ENCODE measurements around the gene WWOX.

Gene WWOX

DNA sequence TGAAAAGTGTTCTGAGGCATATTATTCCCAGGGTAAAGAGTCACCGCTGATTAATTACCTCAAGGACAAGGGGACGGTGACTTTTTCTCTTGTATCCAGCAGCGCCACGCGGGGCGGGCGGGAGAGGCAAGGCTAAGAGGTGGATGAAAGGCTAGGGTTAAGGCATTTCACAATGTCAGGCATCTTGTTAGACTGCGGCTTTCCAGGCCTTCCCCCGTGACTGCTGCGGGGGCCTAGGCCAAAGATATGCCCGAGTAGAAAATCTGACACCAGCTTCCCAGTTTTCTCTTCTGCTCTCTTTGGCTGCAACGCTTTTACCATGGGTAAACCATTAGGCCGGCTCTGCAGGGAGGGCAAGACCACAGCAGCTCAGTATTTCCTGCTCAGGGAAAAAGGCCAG lies 802.9 kb downstream of the WWOX start:
- DNase-seq (ENCODE audit: low read depth), result no peak
- no peak overlapping the region for H3K4me3 ChIP-seq (ENCODE audit: control insufficient read depth, low read depth, low read length)
- TF ChIP-seq, protein P1, sequence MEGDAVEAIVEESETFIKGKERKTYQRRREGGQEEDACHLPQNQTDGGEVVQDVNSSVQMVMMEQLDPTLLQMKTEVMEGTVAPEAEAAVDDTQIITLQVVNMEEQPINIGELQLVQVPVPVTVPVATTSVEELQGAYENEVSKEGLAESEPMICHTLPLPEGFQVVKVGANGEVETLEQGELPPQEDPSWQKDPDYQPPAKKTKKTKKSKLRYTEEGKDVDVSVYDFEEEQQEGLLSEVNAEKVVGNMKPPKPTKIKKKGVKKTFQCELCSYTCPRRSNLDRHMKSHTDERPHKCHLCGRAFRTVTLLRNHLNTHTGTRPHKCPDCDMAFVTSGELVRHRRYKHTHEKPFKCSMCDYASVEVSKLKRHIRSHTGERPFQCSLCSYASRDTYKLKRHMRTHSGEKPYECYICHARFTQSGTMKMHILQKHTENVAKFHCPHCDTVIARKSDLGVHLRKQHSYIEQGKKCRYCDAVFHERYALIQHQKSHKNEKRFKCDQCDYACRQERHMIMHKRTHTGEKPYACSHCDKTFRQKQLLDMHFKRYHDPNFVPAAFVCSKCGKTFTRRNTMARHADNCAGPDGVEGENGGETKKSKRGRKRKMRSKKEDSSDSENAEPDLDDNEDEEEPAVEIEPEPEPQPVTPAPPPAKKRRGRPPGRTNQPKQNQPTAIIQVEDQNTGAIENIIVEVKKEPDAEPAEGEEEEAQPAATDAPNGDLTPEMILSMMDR (IDR thresholded peaks at IDR 0.05; ENCODE audit: control insufficient read depth, insufficient read depth, low read depth, low read length, missing control alignments), result no peak

DNA sequence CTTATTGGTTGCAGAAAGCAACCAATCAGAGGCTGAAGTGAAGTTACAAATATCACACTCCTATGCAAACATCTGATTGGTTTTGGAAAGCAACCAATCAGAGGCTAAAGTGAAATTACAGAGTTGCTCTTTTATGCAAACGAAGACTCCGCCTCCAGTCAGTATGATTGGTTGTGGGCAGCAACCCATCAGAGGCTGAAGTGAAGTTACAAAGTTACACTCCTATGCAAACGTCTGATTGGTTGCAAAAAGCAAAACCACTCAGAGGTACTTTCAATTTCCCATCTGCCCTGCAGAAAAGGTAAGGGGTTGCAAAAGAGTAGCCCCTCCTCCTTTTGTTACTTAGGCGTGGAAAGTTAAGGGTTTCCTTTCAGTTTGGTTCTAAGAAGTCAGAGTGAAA lies 803.8 kb downstream of the WWOX start:
- H3K4me3 ChIP-seq (ENCODE audit: control insufficient read depth, low read depth, low read length), result no peak overlapping the region
- DNase-seq (ENCODE audit: low read depth), result no peak
- TF ChIP-seq, protein P1 (IDR thresholded peaks at IDR 0.05; ENCODE audit: control insufficient read depth, insufficient read depth, low read depth, low read length, missing control alignments), result no peak

DNA sequence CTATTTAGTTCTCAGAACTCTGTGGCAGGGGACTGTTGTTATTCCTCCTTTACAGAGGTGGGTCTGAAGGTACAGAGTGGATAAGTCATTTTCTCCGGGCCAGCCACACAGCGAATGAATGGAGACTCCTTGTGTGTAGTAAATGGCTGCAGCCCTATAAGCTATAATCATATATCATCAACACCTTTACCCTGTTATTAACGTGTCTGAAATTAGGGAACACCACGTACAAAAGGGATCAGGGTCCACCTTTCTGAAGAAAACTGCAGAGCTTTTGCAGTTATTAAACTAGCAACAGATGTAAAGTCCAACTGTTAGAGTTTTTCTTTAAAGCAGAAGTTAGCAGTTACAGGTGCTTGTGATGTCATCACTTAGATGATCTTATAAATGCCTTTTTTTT lies 804.4 kb downstream of the WWOX start:
- H3K4me3 ChIP-seq (ENCODE audit: control insufficient read depth, low read depth, low read length), result no peak overlapping the region
- no peak for DNase-seq (ENCODE audit: low read depth)
- TF ChIP-seq, protein P1 (IDR thresholded peaks at IDR 0.05; ENCODE audit: control insufficient read depth, insufficient read depth, low read depth, low read length, missing control alignments), result no peak

DNA sequence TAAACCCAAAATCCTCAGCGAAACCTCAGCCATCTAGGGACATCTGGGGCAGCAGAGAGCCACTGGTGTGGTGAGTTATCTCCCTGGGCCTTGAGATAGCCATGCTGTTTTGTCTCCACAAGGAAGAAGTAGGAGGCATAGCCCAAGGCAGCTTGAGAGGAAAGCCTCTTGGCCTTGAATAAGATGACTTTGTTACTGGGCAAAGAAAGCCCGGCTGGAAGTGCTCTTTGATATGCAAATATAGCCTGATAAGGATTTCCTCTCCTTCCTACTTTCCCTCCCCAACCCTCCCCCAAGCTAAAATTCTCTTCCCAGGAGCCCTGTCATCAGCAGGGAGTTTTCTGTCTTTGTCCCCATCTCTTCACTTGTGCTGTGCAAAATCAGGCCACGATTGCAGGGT lies 806.7 kb downstream of the WWOX start:
- DNase-seq (ENCODE audit: low read depth), result no peak
- no peak overlapping the region for H3K4me3 ChIP-seq (ENCODE audit: control insufficient read depth, low read depth, low read length)
- TF ChIP-seq, protein P1 (IDR thresholded peaks at IDR 0.05; ENCODE audit: control insufficient read depth, insufficient read depth, low read depth, low read length, missing control alignments), result no peak

DNA sequence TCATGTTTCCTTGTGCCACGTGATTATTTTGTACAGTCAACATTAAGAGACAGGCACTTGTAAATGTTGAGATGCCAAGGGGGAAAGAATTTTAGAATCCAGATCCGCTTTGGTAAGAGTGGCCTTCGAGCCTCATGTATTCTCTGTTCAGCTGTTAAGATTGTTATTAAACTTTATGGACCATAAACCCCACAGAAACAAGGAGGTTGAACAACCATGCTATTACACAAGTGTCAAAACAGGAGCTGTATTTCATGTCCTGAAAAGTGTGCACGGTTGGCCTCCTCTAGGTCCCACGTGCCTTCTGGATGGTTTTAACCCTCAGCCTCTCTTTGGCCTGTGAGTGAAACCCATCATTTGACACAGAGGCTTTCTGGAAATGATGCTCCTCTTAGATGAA lies 809.8 kb downstream of the WWOX start:
- TF ChIP-seq, protein P1 (IDR thresholded peaks at IDR 0.05; ENCODE audit: control insufficient read depth, insufficient read depth, low read depth, low read length, missing control alignments), result no peak
- DNase-seq (ENCODE audit: low read depth), result no peak
- no peak overlapping the region for H3K4me3 ChIP-seq (ENCODE audit: control insufficient read depth, low read depth, low read length)

DNA sequence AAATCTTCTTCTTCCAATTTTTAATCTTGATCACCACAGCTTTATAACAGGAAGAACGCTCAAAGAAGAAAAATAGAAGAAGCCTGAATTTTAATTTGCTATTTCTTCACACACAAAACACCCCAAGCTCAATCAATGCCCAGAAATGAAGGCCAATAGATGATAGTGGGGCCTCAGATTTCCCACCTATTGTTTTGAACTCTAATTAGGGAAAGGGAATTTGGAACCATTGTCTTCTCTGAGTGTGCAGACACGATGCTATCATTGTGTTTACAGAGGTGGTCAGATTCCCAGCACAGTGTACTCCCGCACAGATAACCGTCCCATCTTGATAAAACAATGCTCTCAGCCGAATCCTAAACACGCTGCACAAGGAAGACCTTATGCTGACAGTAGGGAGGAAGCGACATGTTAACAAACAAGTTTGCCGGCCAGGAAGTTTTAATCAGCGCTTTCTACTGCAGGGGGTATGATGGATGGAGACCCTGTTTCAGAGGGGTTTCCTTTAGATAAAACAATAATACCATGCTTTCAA lies 816.4 kb downstream of the WWOX start:
- DNase-seq (ENCODE audit: low read depth), result no peak
- TF ChIP-seq, protein P1 (IDR thresholded peaks at IDR 0.05; ENCODE audit: control insufficient read depth, insufficient read depth, low read depth, low read length, missing control alignments), result no peak
- no peak overlapping the region for H3K4me3 ChIP-seq (ENCODE audit: control insufficient read depth, low read depth, low read length)
